ENCODE measurements around the gene PEAK1. TPM values are rescaled to one million over a fixed set of nuclear protein-coding genes. Genes with fewer than 3 reads are reported as not detected.

Gene PEAK1
- total RNA-seq, 1 experiment from 2014 or later: 21.2 TPM

DNA sequence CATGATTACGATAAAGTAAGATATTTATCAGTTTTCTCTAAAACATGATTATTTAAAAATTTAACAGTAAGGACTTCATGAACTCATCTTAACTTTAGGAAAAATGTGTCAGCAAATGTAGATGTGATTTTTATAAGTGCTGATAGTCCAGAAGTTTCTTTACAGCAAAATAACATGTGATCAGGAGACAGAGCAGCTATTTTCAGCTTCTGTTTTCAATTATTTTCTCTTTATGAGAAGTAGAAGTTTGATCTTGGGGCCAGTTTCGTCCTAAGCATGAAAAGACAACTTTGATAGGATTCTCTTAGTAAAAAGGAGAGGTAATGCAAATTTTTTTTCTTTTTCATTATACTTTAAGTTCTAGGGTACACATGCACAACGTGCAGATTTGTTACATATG, 252.5 kb downstream of the PEAK1 start:
- Histone ChIP-seq H2BK120ac (ENCODE audit: low read depth, low read length, poor library complexity, severe bottlenecking) (no peak overlapping the region), H4K8ac (replicated peaks; ENCODE audit: insufficient read length, low read depth, low read length) (no peak overlapping the region), H2AK5ac (ENCODE audit: insufficient read length, low read length) (no peak overlapping the region), H3K4ac (ENCODE audit: low read depth, low read length) (no peak overlapping the region), H3K79me1 (ENCODE audit: insufficient read depth, low read depth, low read length, poor library complexity, severe bottlenecking) (no peaks in the 10 kb centered on the region), H3K23ac (ENCODE audit: insufficient read length, low read depth, low read length) (no peak overlapping the region), H3K14ac (ENCODE audit: insufficient read depth, low read length) (no peak overlapping the region), H2BK12ac (ENCODE audit: insufficient read length, low read depth, low read length) (no peak overlapping the region), H3K4me2 (ENCODE audit: insufficient read depth, insufficient read length, low read length) (no peak overlapping the region), H3K18ac (ENCODE audit: insufficient read length, low read depth, low read length) (no peak overlapping the region), H2BK20ac (ENCODE audit: low read depth, low read length, poor library complexity, severe bottlenecking) (no peak overlapping the region), H3K23me2 (ENCODE audit: insufficient read length, low read depth, low read length, poor library complexity, severe bottlenecking) (no peaks in the 10 kb centered on the region), H3K4me1 (ENCODE audit: insufficient read depth, low read length) (no peaks in the 10 kb centered on the region; the same call in 1 of the 2 replicates), H3T11ph (ENCODE audit: low read length) (no peak overlapping the region), H2AFZ (ENCODE audit: low read length) (no peak overlapping the region), H4K91ac (ENCODE audit: insufficient read length, low read depth, low read length) (no peak overlapping the region), H4K5ac (ENCODE audit: insufficient read length, low read depth, low read length) (no peak overlapping the region), H3K79me2 (ENCODE audit: insufficient read depth, low read length) (no peaks in the 10 kb centered on the region), H3K9me3 (ENCODE audit: control insufficient read depth, low read depth, low read length) (no peaks in the 10 kb centered on the region), H3K27me3 (ENCODE audit: insufficient read depth, low read length) (no peaks in the 10 kb centered on the region), H3K9ac (ENCODE audit: extremely low read depth, insufficient read length, low read length) (no peak overlapping the region), H3K56ac (ENCODE audit: insufficient read length, low read depth, low read length) (no peak overlapping the region), H3K27ac (ENCODE audit: insufficient read length, low read depth, low read length) (no peak overlapping the region), H2BK15ac (ENCODE audit: low read depth, low read length) (no peak overlapping the region), H4K20me1 (ENCODE audit: control insufficient read depth, insufficient read depth, insufficient read length) (no peaks in the 10 kb centered on the region), H2BK5ac (ENCODE audit: insufficient read length, low read length) (no peak overlapping the region)
- H3K27ac Mint-ChIP-seq: no peak overlapping the region
- no peak overlapping the region for H3K4me3 Mint-ChIP-seq
- no peaks in the 10 kb centered on the region for H3K36me3 Mint-ChIP-seq (ENCODE audit: insufficient read depth in 1 of 3, low read depth in 3 of 3)
- no CpG with 5 or more reads among the region's 3 CpGs for WGBS (ENCODE audit: extremely low coverage, insufficient read length, low lambda C conversion rate)
- H3K27me3 Mint-ChIP-seq (ENCODE audit: low read depth): no peaks in the 10 kb centered on the region
- no peak for DNase-seq
- peaks cover 15 to 34% of the 10 kb centered on the region in 2 experiments for H3K4me1 Mint-ChIP-seq
- no peaks in the 10 kb centered on the region for H3K9me3 Mint-ChIP-seq
- TF ChIP-seq, protein P1, sequence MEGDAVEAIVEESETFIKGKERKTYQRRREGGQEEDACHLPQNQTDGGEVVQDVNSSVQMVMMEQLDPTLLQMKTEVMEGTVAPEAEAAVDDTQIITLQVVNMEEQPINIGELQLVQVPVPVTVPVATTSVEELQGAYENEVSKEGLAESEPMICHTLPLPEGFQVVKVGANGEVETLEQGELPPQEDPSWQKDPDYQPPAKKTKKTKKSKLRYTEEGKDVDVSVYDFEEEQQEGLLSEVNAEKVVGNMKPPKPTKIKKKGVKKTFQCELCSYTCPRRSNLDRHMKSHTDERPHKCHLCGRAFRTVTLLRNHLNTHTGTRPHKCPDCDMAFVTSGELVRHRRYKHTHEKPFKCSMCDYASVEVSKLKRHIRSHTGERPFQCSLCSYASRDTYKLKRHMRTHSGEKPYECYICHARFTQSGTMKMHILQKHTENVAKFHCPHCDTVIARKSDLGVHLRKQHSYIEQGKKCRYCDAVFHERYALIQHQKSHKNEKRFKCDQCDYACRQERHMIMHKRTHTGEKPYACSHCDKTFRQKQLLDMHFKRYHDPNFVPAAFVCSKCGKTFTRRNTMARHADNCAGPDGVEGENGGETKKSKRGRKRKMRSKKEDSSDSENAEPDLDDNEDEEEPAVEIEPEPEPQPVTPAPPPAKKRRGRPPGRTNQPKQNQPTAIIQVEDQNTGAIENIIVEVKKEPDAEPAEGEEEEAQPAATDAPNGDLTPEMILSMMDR (conservative IDR thresholded peaks at IDR 0.05): no peak

Data from H9 (cell line).